Body of pancreas (tissue), 4 donors: ENCODE measurements around the gene TNFAIP8.

ENCODE experiments used
- POLR2A ChIP-seq, 3 donors: fragments of 450-650 bp; IDR thresholded peaks; one replicate each; pipeline ENCODE4 v1.6.1; 2016; ENCODE audit warnings: antibody characterized with exemption in 3 of 3, mild to moderate bottlenecking in 2 of 3
- TF ChIP-seq, protein P1 (sequence below), 7 experiments: fragments of 450-650 bp in 4 of 7; fragments of 200-600 bp in 3 of 7; sonication (generic) in 3 of 7; IDR thresholded peaks; one replicate each; pipeline ENCODE4 v1.5.1; 2016 to 2019; ENCODE audit warnings: antibody characterized with exemption in 7 of 7

DNA sequence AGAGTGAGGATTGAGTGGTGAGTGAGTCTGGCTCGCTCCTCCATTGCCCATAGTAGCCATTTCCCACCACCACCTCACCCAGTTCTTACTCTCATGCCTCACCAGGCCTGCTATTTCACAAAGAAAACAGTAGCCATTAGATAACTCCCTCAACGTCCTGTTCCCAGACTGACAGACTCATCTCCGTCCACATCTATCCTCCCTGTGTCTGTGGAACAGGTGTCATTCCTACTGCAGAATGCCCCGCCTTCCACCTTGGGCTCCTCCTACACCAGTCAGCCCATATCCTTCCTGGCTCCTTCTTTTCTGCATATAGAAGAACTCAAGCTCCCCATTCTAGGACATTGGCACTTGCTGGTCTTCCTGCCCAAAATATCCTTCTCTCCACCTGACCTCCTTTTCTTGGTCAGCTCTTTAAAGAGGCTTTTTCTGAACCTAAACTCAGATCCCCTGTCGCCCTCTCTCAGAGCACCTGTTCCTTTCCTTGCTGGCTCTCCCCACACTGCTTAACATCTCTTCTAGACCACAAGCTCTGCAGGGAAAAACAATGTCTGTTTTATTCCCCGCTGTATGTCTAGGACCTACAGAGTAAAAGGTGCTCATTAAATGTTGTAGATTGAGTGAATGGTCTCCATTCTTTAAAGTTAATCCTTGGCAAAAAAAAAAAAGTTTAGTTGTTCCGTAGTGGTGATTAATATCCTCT is 3.2 kb downstream of the TNFAIP8 start:
- TF ChIP-seq POLR2A (IDR thresholded peaks at IDR 0.05): no peak
- TF ChIP-seq, protein P1, sequence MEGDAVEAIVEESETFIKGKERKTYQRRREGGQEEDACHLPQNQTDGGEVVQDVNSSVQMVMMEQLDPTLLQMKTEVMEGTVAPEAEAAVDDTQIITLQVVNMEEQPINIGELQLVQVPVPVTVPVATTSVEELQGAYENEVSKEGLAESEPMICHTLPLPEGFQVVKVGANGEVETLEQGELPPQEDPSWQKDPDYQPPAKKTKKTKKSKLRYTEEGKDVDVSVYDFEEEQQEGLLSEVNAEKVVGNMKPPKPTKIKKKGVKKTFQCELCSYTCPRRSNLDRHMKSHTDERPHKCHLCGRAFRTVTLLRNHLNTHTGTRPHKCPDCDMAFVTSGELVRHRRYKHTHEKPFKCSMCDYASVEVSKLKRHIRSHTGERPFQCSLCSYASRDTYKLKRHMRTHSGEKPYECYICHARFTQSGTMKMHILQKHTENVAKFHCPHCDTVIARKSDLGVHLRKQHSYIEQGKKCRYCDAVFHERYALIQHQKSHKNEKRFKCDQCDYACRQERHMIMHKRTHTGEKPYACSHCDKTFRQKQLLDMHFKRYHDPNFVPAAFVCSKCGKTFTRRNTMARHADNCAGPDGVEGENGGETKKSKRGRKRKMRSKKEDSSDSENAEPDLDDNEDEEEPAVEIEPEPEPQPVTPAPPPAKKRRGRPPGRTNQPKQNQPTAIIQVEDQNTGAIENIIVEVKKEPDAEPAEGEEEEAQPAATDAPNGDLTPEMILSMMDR (IDR thresholded peaks at IDR 0.05): no peak
